IMR-90 (cell line): ENCODE measurements around the gene MACROD1.

Experiments
- CTCF ChIP-seq: conservative IDR thresholded peaks from 2 replicates; pipeline ENCODE4 v1.5.1; 2012; ENCODE audit warnings: mild to moderate bottlenecking, low read depth, low read length, improper control_type of control experiment
- MAFK ChIP-seq: IDR thresholded peaks from 2 replicates; pipeline ENCODE4 v1.6.1; 2012; ENCODE audit warnings: low read depth, low read length, improper control_type of control experiment
- POLR2A ChIP-seq: IDR thresholded peaks from 2 replicates; pipeline ENCODE4 v1.6.1; 2012; ENCODE audit warnings: mild to moderate bottlenecking, low read depth, low read length
- RAD21 ChIP-seq: IDR thresholded peaks from 2 replicates; pipeline ENCODE4 v1.6.1; 2012; ENCODE audit warnings: low read length, improper control_type of control experiment

GRCh38 chr11:64097468-64098317, 68.2 kb downstream of the MACROD1 start:
- TF ChIP-seq MAFK (no peak), POLR2A (no peak), CTCF (no peak), RAD21 (no peak)
